Suprapubic skin (tissue), 4 donors: Measurements from ENCODE around the gene KNDC1. TPM values are rescaled to one million over a fixed set of nuclear protein-coding genes. Genes with fewer than 3 reads are reported as not detected.

Experiments
- DNase-seq, 2 donors: peaks; one replicate each; pipeline ENCODE4 v3.0.0-alpha.2; 2019; ENCODE audit warnings: low spot score in 2 of 2
- H3K27ac ChIP-seq: fragments of 200-600 bp; sonication (generic); one replicate; pipeline ENCODE4 v1.5.1; 2019
- H3K27me3 ChIP-seq: fragments of 200-600 bp; sonication (generic); one replicate; pipeline ENCODE4 v1.5.1; 2019
- H3K36me3 ChIP-seq: fragments of 200-600 bp; sonication (generic); one replicate; pipeline ENCODE4 v1.5.1; 2019
- H3K4me1 ChIP-seq: fragments of 200-600 bp; sonication (generic); one replicate; pipeline ENCODE4 v1.5.1; 2019
- H3K4me3 ChIP-seq: fragments of 200-600 bp; sonication (generic); one replicate; pipeline ENCODE4 v1.5.1; 2019; ENCODE audit warnings: mild to moderate bottlenecking
- H3K9me3 ChIP-seq: fragments of 200-600 bp; sonication (generic); one replicate; pipeline ENCODE4 v1.5.1; 2019
- CTCF ChIP-seq, 2 donors: fragments of 200-600 bp in 1 of 2; fragments of 450-650 bp in 1 of 2; sonication (generic) in 1 of 2; IDR thresholded peaks; one replicate each; pipeline ENCODE4 v1.5.1; 2016 to 2019; ENCODE audit warnings: antibody characterized with exemption in 2 of 2, mild to moderate bottlenecking in 1 of 2, moderate library complexity in 1 of 2
- EP300 ChIP-seq: sonication (generic); formaldehyde crosslinking; IDR thresholded peaks from one replicate; pipeline ENCODE4 v1.6.1; 2017; ENCODE audit warnings: antibody characterized with exemption
- POLR2A ChIP-seq, 2 donors: fragments of 450-650 bp; IDR thresholded peaks; one replicate each; pipeline ENCODE4 v1.6.1; 2017; ENCODE audit warnings: antibody characterized with exemption in 2 of 2, mild to moderate bottlenecking in 2 of 2, moderate library complexity in 2 of 2
- POLR2AphosphoS5 ChIP-seq, 3 donors: sonication (generic); formaldehyde crosslinking; IDR thresholded peaks; one replicate each; pipeline ENCODE4 v1.6.1; 2017; ENCODE audit warnings: antibody characterized with exemption in 3 of 3
- WGBS: methylation state at CpG from one replicate; pipeline ENCODE4 v1.1.5; 2018; 5-methylcytosine and 5-hydroxymethylcytosine counted together
- total RNA-seq, 4 donors: library from RNA; depleted of rRNA; stranded (reverse); fragments of >200 nt; gene quantifications; one replicate each; pipeline ENCODE4 v1.1.0, GENCODE V29; 2016

KNDC1 gene
- total RNA-seq, 4 donors from 2014 or later: 0.08 to 2.5 (median 0.58) TPM

- Histone ChIP-seq H3K4me1 (peaks cover 3% of the 10 kb centered on the region), H3K27me3 (peaks cover 57% of the 10 kb centered on the region), H3K9me3 (no peaks in the 10 kb centered on the region), H3K4me3 (no peak overlapping the region), H3K27ac (no peak overlapping the region), H3K36me3 (no peaks in the 10 kb centered on the region)
- DNase-seq: no peak
- TF ChIP-seq POLR2A (IDR thresholded peaks at IDR 0.05) (no peak), CTCF (IDR thresholded peaks at IDR 0.05) (no peak), EP300 (no peak), POLR2AphosphoS5 (IDR thresholded peaks at IDR 0.05) (no peak)
- 87% methylated on average over 14 of the region's 40 CpGs for WGBS
Observed at GRCh38 chr10:133196936-133197758, 37.1 kb downstream of the KNDC1 start.

- Histone ChIP-seq H3K4me3 (no peak overlapping the region), H3K27ac (no peak overlapping the region), H3K4me1 (peaks cover 3% of the 10 kb centered on the region), H3K9me3 (no peaks in the 10 kb centered on the region), H3K27me3 (peaks cover 63% of the 10 kb centered on the region), H3K36me3 (no peaks in the 10 kb centered on the region)
- 93% methylated on average over 4 of the region's 9 CpGs for WGBS
- no peak for TF ChIP-seq POLR2AphosphoS5 (IDR thresholded peaks at IDR 0.05)
- TF ChIP-seq EP300: no peak
- DNase-seq: no peak
Observed at GRCh38 chr10:133197786-133198185, 37.8 kb downstream of the KNDC1 start.

- Histone ChIP-seq H3K27me3 (peaks cover 63% of the 10 kb centered on the region), H3K9me3 (no peaks in the 10 kb centered on the region), H3K36me3 (no peaks in the 10 kb centered on the region), H3K4me1 (peaks cover 3% of the 10 kb centered on the region), H3K27ac (no peak overlapping the region), H3K4me3 (no peak overlapping the region)
- no CpG with 5 or more reads among the region's 26 CpGs for WGBS
- no peak for DNase-seq
- no peak for TF ChIP-seq EP300
- no peak for TF ChIP-seq POLR2AphosphoS5 (IDR thresholded peaks at IDR 0.05)
- TF ChIP-seq POLR2A (IDR thresholded peaks at IDR 0.05): no peak
- TF ChIP-seq CTCF (IDR thresholded peaks at IDR 0.05): no peak
Observed at GRCh38 chr10:133198206-133198605, 38.2 kb downstream of the KNDC1 start.

GRCh38 chr10:133198621-133199487 is 38.8 kb downstream of the KNDC1 start:
- H3K9me3 ChIP-seq: no peaks in the 10 kb centered on the region
- H3K27me3 ChIP-seq: peaks cover 67% of the 10 kb centered on the region
- WGBS: 84% methylated on average over 21 of the region's 54 CpGs
- H3K4me1 ChIP-seq: peaks cover 3% of the 10 kb centered on the region
- DNase-seq: no peak
- H3K27ac ChIP-seq: no peak overlapping the region
- TF ChIP-seq CTCF (IDR thresholded peaks at IDR 0.05): no peak
- no peak for TF ChIP-seq EP300
- TF ChIP-seq POLR2A (IDR thresholded peaks at IDR 0.05): no peak
- TF ChIP-seq POLR2AphosphoS5 (IDR thresholded peaks at IDR 0.05): no peak
- no peaks in the 10 kb centered on the region for H3K36me3 ChIP-seq
- no peak overlapping the region for H3K4me3 ChIP-seq

- H3K27me3 ChIP-seq: peaks cover 71% of the 10 kb centered on the region
- H3K4me1 ChIP-seq: peaks cover 3% of the 10 kb centered on the region
- no peak overlapping the region for H3K27ac ChIP-seq
- WGBS: 73% methylated on average over 12 of the region's 13 CpGs
- TF ChIP-seq EP300 (no peak), POLR2AphosphoS5 (IDR thresholded peaks at IDR 0.05) (no peak), CTCF (IDR thresholded peaks at IDR 0.05) (no peak), POLR2A (IDR thresholded peaks at IDR 0.05) (no peak)
- DNase-seq: no peak
- H3K36me3 ChIP-seq: no peaks in the 10 kb centered on the region
- H3K4me3 ChIP-seq: no peak overlapping the region
- H3K9me3 ChIP-seq: no peaks in the 10 kb centered on the region
Observed at GRCh38 chr10:133199488-133199885, 39.5 kb downstream of the KNDC1 start.
